Liver (tissue), 9 donors: Measurements from ENCODE around the gene CARD16. TPM values are rescaled to one million over a fixed set of nuclear protein-coding genes. Genes with fewer than 3 reads are reported as not detected.

Experiments used
- DNase-seq: peaks from one replicate; pipeline ENCODE4 v3.0.0-alpha.2; 2017; ENCODE audit warnings: low spot score
- H3K27ac ChIP-seq, 2 donors: one replicate each; pipeline ENCODE4 v1.7.0; 2013; ENCODE audit warnings: inconsistent platforms in 2 of 2, low read length in 2 of 2, control low read depth in 1 of 2, low read depth in 1 of 2, mild to moderate bottlenecking in 1 of 2
- H3K27me3 ChIP-seq, 4 donors: one replicate each; pipeline versions ENCODE4 v1.6.1 to v1.7.0; 2013; ENCODE audit warnings: low read length in 3 of 4, inconsistent platforms in 1 of 4, mild to moderate bottlenecking in 1 of 4, moderate library complexity in 1 of 4; ENCODE audit not compliant: control insufficient read depth in 4 of 4, insufficient read depth in 4 of 4
- H3K36me3 ChIP-seq, 4 donors: one replicate each; pipeline versions ENCODE4 v1.6.1 to v1.7.0; 2013; ENCODE audit warnings: low read length in 3 of 4, mild to moderate bottlenecking in 3 of 4, low read depth in 1 of 4, moderate library complexity in 1 of 4; ENCODE audit not compliant: control insufficient read depth in 4 of 4, insufficient read depth in 3 of 4
- H3K4me1 ChIP-seq, 4 donors: one replicate each; pipeline versions ENCODE4 v1.6.1 to v1.7.0; 2013; ENCODE audit warnings: low read length in 3 of 4, mild to moderate bottlenecking in 3 of 4, moderate library complexity in 1 of 4; ENCODE audit not compliant: control insufficient read depth in 4 of 4, insufficient read depth in 4 of 4
- H3K4me3 ChIP-seq, 3 donors: one replicate each; pipeline versions ENCODE4 v1.6.1 to v1.7.0; 2013; ENCODE audit warnings: low read length in 3 of 3, control low read depth in 1 of 3, low read depth in 1 of 3, mild to moderate bottlenecking in 1 of 3
- H3K9ac ChIP-seq, 2 donors: one replicate each; pipeline ENCODE4 v1.7.0; 2013; ENCODE audit warnings: low read length in 2 of 2, mild to moderate bottlenecking in 2 of 2, moderate library complexity in 2 of 2, control low read depth in 1 of 2, low read depth in 1 of 2
- H3K9me3 ChIP-seq, 4 donors: one replicate each; pipeline versions ENCODE4 v1.6.1 to v1.7.0; 2013; ENCODE audit warnings: low read length in 3 of 4; ENCODE audit not compliant: control insufficient read depth in 4 of 4
- EGR1 ChIP-seq, 2 donors: IDR thresholded peaks; 2 replicates each; pipeline ENCODE4 v1.6.1; 2016 to 2018; ENCODE audit warnings: antibody characterized with exemption in 2 of 2, low read depth in 2 of 2
- FOXA1 ChIP-seq: IDR thresholded peaks from 2 replicates; pipeline ENCODE4 v1.6.1; 2016; ENCODE audit warnings: antibody characterized with exemption
- FOXA2 ChIP-seq: IDR thresholded peaks from 2 replicates; pipeline ENCODE4 v1.6.1; 2016; ENCODE audit warnings: antibody characterized with exemption
- GABPA ChIP-seq, 2 donors: IDR thresholded peaks in 1 of 2; conservative IDR thresholded peaks in 1 of 2; 2 replicates each; pipeline ENCODE4 v1.6.1; 2016; ENCODE audit warnings: antibody characterized with exemption in 2 of 2, mild to moderate bottlenecking in 1 of 2, moderate library complexity in 1 of 2
- HNF4A ChIP-seq, 2 donors: conservative IDR thresholded peaks; 2 replicates each; pipeline ENCODE4 v1.6.1; 2016; ENCODE audit warnings: antibody characterized with exemption in 2 of 2, mild to moderate bottlenecking in 2 of 2
- HNF4G ChIP-seq: IDR thresholded peaks from 2 replicates; pipeline ENCODE4 v1.6.1; 2016; ENCODE audit warnings: antibody characterized with exemption
- JUND ChIP-seq, 2 donors: IDR thresholded peaks; 2 replicates each; pipeline ENCODE4 v1.6.1; 2016; ENCODE audit warnings: antibody characterized with exemption in 2 of 2
- NR2F2 ChIP-seq: IDR thresholded peaks from 2 replicates; pipeline ENCODE4 v1.6.1; 2016; ENCODE audit warnings: antibody characterized with exemption
- RAD21 ChIP-seq, 2 donors: IDR thresholded peaks; 2 replicates each; pipeline ENCODE4 v1.6.1; 2016; ENCODE audit warnings: antibody characterized with exemption in 2 of 2, mild to moderate bottlenecking in 2 of 2
- RXRA ChIP-seq, 2 donors: IDR thresholded peaks; 2 replicates each; pipeline ENCODE4 v1.6.1; 2017 to 2018; ENCODE audit warnings: antibody characterized with exemption in 2 of 2, mild to moderate bottlenecking in 1 of 2
- SP1 ChIP-seq: IDR thresholded peaks from 2 replicates; pipeline ENCODE4 v1.6.1; 2018; ENCODE audit warnings: antibody characterized with exemption, mild to moderate bottlenecking
- TAF1 ChIP-seq: conservative IDR thresholded peaks from 2 replicates; pipeline ENCODE4 v1.6.1; 2016; ENCODE audit warnings: antibody characterized with exemption, mild to moderate bottlenecking
- YY1 ChIP-seq: IDR thresholded peaks from 2 replicates; pipeline ENCODE4 v1.6.1; 2016; ENCODE audit warnings: antibody characterized with exemption, mild to moderate bottlenecking
- WGBS: extraction: QIAGEN DNeasy Blood & Tissue Kit; methylation state at CpG from one replicate; pipeline ENCODE4 v1.1.7; 2013; 5-methylcytosine and 5-hydroxymethylcytosine counted together
- polyA plus RNA-seq, 2 donors: library from polyadenylated mRNA; stranded (reverse) in 1 of 2; unstranded in 1 of 2; fragments of 200-250 nt in 1 of 2; fragments of >200 nt in 1 of 2; fragmentation: Nextera tagmentation in 1 of 2; extraction: Ambion mirVana in 1 of 2; gene quantifications; one replicate each; pipeline versions ENCODE4 v1.2.1 to v1.2.3, GENCODE V29; 2013 to 2015
- total RNA-seq, 2 donors: library from RNA; depleted of rRNA; stranded (reverse); fragments of >200 nt; gene quantifications; one replicate each; pipeline ENCODE4 v1.2.3, GENCODE V29; 2014
- TF ChIP-seq, protein P1 (sequence below): fragments of 150-350 bp; IDR thresholded peaks from 2 replicates; pipeline ENCODE4 v1.5.1; 2017; ENCODE audit warnings: improper control_type of control experiment, low read depth, low read length; ENCODE audit not compliant: missing input control
- TF ChIP-seq, protein P2 (sequence below): IDR thresholded peaks from 2 replicates; pipeline ENCODE4 v1.6.1; 2016; ENCODE audit warnings: antibody characterized with exemption
- TF ChIP-seq, protein P3 (sequence below): IDR thresholded peaks from 2 replicates; pipeline ENCODE4 v1.6.1; 2016; ENCODE audit warnings: antibody characterized with exemption, mild to moderate bottlenecking
- TF ChIP-seq, protein P4 (sequence below): IDR thresholded peaks from 2 replicates; pipeline ENCODE4 v1.6.1; 2016; ENCODE audit warnings: antibody characterized with exemption
- TF ChIP-seq, protein P5 (sequence below): IDR thresholded peaks from 2 replicates; pipeline ENCODE4 v1.6.1; 2016; ENCODE audit warnings: antibody characterized with exemption
- donor health status: healthy.
- donor health status: healthy.
- donor health status: healthy.
- donor health status: healthy.
- donor health status: healthy.

Gene CARD16
- total and polyA plus RNA-seq, 4 donors = 5.1 to 10.0 (median 8.7) TPM

DNA sequence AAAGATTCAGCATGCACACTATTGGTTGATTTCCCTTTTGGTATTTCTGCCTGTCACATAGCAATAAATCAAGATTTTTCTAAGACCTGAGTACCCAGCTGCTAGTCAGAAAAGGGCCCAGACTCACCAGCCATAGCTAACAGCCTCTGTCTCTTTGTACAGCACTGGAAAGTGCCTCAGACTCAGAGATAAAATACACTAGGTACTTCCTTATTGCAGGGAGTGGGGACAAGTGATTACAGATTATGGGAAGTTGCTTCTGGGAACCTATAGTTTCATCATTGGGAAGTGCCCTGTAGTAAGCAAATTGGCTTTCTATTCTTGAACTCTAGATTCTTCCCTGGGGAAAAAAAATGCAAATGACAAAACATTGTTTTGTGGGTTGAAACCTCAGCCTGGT lies 22.1 kb downstream of the CARD16 start, which contains the start of gene CASP5:
TSS of gene CASP5 (minus strand) at position 166 of the 400 bp plus-strand sequence. CDS start at position 134, 32 bp downstream.
- Histone ChIP-seq H3K27me3 (no peaks in the 10 kb centered on the region), H3K27ac (no peak within 1 kb of the TSS), H3K9me3 (no peaks in the 10 kb centered on the region), H3K4me1 (no peaks in the 10 kb centered on the region), H3K4me3 (no peak within 1 kb of the TSS), H3K9ac (no peak within 1 kb of the TSS), H3K36me3 (peaks cover 0 to 17% (median 8%) of the 10 kb centered on the region in 4 donors)
- no peak for DNase-seq
- TF ChIP-seq RAD21 (IDR thresholded peaks at IDR 0.05) (no peak), GABPA (IDR thresholded peaks at IDR 0.05 in 1 of 2, conservative IDR thresholded peaks at IDR 0.05 in 1 of 2) (no peak), YY1 (no peak), HNF4G (no peak), EGR1 (IDR thresholded peaks at IDR 0.05; ENCODE audit: low read depth in 2 of 2) (no peak), RXRA (IDR thresholded peaks at IDR 0.05) (no peak), FOXA1 (no peak), JUND (IDR thresholded peaks at IDR 0.05) (no peak), HNF4A (conservative IDR thresholded peaks at IDR 0.05) (no peak), FOXA2 (no peak), TAF1 (no peak), NR2F2 (no peak)
- TF ChIP-seq, protein P1, sequence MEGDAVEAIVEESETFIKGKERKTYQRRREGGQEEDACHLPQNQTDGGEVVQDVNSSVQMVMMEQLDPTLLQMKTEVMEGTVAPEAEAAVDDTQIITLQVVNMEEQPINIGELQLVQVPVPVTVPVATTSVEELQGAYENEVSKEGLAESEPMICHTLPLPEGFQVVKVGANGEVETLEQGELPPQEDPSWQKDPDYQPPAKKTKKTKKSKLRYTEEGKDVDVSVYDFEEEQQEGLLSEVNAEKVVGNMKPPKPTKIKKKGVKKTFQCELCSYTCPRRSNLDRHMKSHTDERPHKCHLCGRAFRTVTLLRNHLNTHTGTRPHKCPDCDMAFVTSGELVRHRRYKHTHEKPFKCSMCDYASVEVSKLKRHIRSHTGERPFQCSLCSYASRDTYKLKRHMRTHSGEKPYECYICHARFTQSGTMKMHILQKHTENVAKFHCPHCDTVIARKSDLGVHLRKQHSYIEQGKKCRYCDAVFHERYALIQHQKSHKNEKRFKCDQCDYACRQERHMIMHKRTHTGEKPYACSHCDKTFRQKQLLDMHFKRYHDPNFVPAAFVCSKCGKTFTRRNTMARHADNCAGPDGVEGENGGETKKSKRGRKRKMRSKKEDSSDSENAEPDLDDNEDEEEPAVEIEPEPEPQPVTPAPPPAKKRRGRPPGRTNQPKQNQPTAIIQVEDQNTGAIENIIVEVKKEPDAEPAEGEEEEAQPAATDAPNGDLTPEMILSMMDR = no peak
- TF ChIP-seq, protein P2, sequence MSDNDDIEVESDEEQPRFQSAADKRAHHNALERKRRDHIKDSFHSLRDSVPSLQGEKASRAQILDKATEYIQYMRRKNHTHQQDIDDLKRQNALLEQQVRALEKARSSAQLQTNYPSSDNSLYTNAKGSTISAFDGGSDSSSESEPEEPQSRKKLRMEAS = no peak
- TF ChIP-seq, protein P3, sequence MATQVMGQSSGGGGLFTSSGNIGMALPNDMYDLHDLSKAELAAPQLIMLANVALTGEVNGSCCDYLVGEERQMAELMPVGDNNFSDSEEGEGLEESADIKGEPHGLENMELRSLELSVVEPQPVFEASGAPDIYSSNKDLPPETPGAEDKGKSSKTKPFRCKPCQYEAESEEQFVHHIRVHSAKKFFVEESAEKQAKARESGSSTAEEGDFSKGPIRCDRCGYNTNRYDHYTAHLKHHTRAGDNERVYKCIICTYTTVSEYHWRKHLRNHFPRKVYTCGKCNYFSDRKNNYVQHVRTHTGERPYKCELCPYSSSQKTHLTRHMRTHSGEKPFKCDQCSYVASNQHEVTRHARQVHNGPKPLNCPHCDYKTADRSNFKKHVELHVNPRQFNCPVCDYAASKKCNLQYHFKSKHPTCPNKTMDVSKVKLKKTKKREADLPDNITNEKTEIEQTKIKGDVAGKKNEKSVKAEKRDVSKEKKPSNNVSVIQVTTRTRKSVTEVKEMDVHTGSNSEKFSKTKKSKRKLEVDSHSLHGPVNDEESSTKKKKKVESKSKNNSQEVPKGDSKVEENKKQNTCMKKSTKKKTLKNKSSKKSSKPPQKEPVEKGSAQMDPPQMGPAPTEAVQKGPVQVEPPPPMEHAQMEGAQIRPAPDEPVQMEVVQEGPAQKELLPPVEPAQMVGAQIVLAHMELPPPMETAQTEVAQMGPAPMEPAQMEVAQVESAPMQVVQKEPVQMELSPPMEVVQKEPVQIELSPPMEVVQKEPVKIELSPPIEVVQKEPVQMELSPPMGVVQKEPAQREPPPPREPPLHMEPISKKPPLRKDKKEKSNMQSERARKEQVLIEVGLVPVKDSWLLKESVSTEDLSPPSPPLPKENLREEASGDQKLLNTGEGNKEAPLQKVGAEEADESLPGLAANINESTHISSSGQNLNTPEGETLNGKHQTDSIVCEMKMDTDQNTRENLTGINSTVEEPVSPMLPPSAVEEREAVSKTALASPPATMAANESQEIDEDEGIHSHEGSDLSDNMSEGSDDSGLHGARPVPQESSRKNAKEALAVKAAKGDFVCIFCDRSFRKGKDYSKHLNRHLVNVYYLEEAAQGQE = no peak
- TF ChIP-seq, protein P4, sequence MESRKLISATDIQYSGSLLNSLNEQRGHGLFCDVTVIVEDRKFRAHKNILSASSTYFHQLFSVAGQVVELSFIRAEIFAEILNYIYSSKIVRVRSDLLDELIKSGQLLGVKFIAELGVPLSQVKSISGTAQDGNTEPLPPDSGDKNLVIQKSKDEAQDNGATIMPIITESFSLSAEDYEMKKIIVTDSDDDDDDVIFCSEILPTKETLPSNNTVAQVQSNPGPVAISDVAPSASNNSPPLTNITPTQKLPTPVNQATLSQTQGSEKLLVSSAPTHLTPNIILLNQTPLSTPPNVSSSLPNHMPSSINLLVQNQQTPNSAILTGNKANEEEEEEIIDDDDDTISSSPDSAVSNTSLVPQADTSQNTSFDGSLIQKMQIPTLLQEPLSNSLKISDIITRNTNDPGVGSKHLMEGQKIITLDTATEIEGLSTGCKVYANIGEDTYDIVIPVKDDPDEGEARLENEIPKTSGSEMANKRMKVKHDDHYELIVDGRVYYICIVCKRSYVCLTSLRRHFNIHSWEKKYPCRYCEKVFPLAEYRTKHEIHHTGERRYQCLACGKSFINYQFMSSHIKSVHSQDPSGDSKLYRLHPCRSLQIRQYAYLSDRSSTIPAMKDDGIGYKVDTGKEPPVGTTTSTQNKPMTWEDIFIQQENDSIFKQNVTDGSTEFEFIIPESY = no peak
- TF ChIP-seq, protein P5, sequence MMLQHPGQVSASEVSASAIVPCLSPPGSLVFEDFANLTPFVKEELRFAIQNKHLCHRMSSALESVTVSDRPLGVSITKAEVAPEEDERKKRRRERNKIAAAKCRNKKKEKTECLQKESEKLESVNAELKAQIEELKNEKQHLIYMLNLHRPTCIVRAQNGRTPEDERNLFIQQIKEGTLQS = no peak

DNA sequence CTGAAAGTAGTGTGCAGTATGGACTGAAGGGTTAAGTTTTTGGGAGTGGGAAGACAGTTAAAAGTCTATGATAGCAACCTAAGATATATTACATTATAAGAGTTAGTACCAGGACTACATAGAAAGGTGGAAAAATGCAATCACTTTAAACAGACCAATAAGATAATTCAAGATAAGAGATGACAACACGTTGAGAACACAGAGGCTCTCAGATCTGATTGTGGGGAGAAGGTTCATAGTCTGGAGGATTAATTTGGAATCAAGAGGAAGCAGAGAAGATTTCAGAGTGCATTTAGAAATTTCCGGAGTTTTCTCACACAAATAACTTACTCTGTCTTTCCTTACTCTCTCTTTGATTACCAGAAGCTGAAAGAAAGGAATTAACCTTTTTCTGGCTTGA lies 22.6 kb downstream of the CARD16 start:
- DNase-seq = no peak
- Histone ChIP-seq H3K4me3 (no peak overlapping the region), H3K9me3 (no peaks in the 10 kb centered on the region), H3K27ac (no peak overlapping the region), H3K36me3 (peaks cover 0 to 17% (median 8%) of the 10 kb centered on the region in 4 donors), H3K9ac (no peak overlapping the region), H3K4me1 (no peaks in the 10 kb centered on the region), H3K27me3 (no peaks in the 10 kb centered on the region)
- 48% methylated on average over 2 of the region's 2 CpGs for WGBS
- TF ChIP-seq SP1 (no peak), TAF1 (no peak), FOXA1 (no peak), RAD21 (IDR thresholded peaks at IDR 0.05) (no peak), YY1 (no peak)
- TF ChIP-seq, protein P5 = no peak
- TF ChIP-seq, protein P4 = no peak
